GM18507 (cell line): ENCODE measurements around the gene MST1R.

Experiments
- DNase-seq: peaks from one replicate; pipeline ENCODE4 v3.0.0; 2011; ENCODE audit warnings: low read depth; ENCODE audit not compliant: insufficient read length; ENCODE audit errors: extremely low spot score
- FAIRE-seq: peaks from 2 replicates; lab custom pipeline; 2011; peaks lifted over from hg19 to GRCh38; lab: Jason Lieb, UNC

Gene MST1R

GRCh38 chr3:49880581-49881315 lies 22.9 kb downstream of the MST1R start:
- DNase-seq, result no peak
- no peak for FAIRE-seq

GRCh38 chr3:49879721-49880120 lies 24.0 kb downstream of the MST1R start:
- DNase-seq, result no peak
- FAIRE-seq, result no peak

- FAIRE-seq (no peak), DNase-seq (no peak)
These were observed 25.0 kb downstream of the MST1R start for GRCh38 chr3:49878686-49879085.

- no peak for DNase-seq
- FAIRE-seq, result no peak
These were observed 26.0 kb downstream of the MST1R start for GRCh38 chr3:49877716-49878115.

DNA sequence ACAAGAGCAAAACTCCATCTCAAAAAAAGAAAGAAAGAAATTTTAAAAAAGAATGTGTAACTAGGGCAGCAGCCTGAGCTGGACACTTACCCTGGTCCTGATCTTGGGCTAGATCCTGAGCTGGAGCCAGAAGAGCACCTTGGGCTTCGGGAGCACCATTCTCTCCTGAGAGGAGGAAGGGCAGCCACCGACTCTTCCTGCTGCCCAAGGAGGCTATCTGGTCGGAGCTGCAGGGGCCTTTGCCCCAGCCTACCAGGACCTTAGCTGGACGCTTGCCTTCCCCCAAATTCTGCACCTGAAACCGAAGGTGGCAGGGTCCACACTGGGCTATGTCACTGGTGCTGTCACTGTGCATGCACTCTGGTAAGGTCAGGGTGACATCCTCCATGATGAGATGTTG lies 27.1 kb downstream of the MST1R start:
- DNase-seq, result no peak
- FAIRE-seq, result no peak

DNA sequence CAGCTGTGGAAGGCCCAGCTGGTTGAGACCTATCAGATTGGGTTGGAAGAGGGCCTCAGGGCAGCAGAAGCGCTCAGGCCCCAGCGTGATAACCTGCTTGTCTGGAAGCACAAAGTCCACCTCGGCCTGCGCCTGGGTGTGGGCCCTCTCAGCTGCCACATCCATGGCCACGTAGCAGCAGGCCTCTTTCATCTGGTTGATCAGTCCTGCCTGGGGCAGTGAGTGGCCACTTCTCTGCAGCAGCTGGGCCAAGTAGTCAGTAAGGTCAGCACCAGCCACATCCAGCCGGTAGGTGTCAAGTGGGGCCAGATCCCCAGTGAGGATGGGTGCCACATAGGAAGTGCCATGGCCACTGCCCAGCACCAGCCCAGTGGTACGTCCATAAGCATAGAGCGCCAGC lies 30.1 kb downstream of the MST1R start:
- FAIRE-seq (no peak), DNase-seq (no peak)

GRCh38 chr3:49872801-49873281 lies 30.8 kb downstream of the MST1R start:
- DNase-seq (no peak), FAIRE-seq (no peak)

GRCh38 chr3:49871531-49872153 lies 32.0 kb downstream of the MST1R start:
- DNase-seq, result no peak
- FAIRE-seq, result no peak

DNA sequence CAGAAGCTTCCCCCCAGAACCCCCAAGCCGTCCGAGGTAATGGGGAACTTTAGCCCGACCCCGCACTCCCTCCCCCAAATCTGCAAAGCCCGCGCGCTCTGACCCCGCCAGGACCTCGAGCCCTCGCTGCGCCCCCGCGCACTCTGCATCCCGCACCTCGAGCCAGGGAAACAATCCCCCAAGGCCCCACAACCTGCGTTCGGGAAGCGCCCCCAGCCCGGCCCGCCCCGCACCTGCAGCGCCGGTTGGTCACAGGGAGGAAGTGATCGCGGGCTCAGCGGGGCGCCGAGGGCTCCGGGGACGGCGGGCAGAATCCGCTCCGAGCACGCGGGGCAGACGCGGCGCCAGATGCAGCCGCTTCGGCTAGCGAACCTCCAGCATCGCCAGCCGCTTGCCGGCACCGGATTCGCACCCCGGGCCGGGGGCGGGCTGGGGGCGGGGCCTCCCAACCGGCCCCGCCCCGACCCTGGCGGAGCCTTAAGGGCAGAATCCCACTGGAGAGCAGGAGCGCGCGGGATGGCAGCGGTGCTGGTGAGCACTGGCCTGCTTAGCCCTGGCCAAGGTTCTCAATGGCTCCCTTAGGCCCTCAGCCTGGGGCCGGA lies 34.0 kb downstream of the MST1R start, which contains the start of gene CAMKV:
TSS of gene CAMKV (minus strand) at position 382 of the 602 bp plus-strand sequence. CDS start 7,518 bp downstream, outside the sequence.
- FAIRE-seq (no peak), DNase-seq (no peak)

GRCh38 chr3:49868862-49869466 lies 34.7 kb downstream of the MST1R start:
- no peak for DNase-seq
- FAIRE-seq, result no peak

- FAIRE-seq (no peak), DNase-seq (no peak)
These were observed 35.8 kb downstream of the MST1R start for GRCh38 chr3:49867871-49868321.

- DNase-seq (no peak), FAIRE-seq (no peak)
These were observed 36.3 kb downstream of the MST1R start for GRCh38 chr3:49867400-49867799.

DNA sequence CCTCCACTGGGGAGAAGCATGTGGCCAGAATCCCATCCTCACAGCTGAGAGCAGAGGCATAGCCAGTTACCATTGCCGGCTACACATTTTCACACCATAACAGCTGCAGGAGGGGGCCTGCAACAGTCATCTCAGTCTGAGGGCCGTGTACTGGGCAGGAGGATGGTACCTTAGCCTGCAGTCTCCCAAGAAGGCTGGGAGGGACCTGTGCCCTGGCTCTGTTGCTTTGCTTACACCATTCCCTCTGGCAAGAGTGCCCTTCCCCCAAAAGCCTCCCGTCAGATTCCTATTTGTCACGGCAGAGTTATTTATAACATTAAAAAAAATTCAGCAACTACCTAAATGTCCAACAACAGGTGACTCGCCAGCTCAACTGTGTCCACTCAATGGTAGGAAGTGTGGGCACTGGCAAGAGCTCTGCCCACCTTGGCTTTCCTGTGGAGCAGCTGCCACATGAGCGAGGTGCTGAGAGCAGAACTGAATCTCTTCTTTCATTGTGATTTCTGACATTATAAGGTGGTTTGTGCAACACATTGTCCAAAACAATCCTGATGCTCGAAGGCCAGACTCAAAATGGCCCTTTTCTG lies 38.4 kb downstream of the MST1R start:
- no peak for DNase-seq
- no peak for FAIRE-seq

DNA sequence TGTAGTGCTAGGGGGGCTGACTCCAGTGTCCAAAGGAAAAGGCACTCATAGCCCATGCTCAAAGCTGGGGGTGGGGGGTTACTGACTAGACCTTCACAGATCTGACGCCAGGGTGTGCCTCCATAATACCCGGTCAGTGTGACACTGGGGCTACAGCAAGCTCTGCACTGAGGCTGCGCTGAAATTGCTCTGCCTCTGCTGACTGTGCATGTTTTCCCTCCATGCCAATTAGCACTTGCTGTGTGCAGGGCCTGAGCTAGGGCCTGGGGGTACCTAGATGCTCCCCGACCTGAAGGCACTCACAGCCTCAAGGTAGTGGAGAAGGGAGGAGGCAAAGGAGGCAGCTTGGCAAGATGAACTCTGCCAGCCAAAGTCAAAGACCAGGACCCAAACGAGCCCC lies 39.2 kb downstream of the MST1R start:
- no peak for FAIRE-seq
- no peak for DNase-seq

DNA sequence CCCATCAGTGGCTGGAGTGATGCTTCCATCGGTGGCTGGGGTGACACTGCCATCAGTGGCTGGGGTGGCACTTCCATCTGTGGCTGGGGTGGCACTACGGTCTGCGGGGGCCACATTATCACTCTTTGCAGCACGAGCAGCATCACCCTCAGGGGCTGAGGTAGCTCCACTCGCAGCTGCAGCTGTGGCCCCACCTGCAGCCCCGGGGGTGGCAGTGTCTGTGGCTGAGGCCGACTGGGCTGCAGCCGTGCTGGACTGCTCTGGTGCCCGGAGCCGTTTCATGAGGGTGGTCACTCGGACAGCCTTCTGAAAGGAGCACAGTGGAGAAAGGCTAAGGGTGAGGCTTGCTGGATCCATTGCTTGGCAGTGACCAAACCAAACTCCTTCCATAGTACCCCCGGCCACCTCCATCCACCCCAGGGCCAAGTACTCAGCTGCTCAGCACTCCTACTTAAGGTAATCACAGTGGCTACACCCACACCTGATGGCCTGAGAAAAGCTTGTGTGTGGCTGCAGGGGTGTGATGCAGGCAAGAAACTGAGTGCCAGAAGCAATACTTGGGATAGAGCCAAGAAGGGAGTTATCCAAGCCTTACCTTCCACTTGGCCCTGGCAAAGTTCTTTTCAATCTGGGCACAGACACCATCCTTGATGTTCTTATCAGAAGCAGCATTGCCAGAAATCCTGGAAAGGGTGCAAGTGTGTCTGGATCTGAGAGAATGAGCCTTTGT lies 43.9 kb downstream of the MST1R start:
- FAIRE-seq, result no peak
- DNase-seq, result no peak

GRCh38 chr3:49856181-49857005 lies 47.3 kb downstream of the MST1R start, which contains the start of gene TRAIP:
TRAIP (minus strand) TSS chr3:49856564; CDS start chr3:49856453, 111 bp downstream.
- peak; percentile 99 for FAIRE-seq

DNA sequence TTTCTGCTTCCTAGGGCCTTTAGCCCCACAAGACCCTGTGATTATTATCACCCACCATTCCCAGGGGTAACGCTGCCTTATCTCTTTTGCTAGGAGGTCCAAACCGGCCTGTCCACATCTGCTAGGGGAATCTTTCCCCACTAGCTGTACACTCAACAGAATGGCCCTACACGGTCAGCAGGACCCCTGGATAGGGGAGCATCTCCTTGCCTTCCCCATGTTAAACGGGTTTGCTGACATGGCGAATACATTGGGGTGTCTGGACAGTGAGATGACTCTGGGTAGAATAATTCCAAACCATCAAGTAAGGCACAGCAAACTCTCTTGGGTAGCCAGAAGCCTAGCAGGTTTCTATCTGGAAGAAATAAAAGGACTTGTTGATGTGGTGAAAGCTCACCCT lies 48.0 kb downstream of the MST1R start:
- no peak for DNase-seq
- FAIRE-seq, result no peak

More at GRCh38 chr3:49856181-49857005, 47.3 kb downstream of the MST1R start, which contains the start of gene TRAIP:
- DNase-seq, result peak; percentile 97

- no peak for DNase-seq
- no peak for FAIRE-seq
These were observed 58.0 kb downstream of the MST1R start for GRCh38 chr3:49845694-49846093.
